Measurements from ENCODE around the gene WDFY4.

The WDFY4 gene

GRCh38 chr10:48813825-48814224 is 129.2 kb downstream of the WDFY4 start:
- no peak for DNase-seq (ENCODE audit: low read depth, low spot score)

- no peak for DNase-seq (ENCODE audit: low read depth, low spot score)
These were observed 130.3 kb downstream of the WDFY4 start for GRCh38 chr10:48814933-48815332.

- DNase-seq (ENCODE audit: low read depth, low spot score), result no peak
These were observed 132.5 kb downstream of the WDFY4 start for GRCh38 chr10:48817141-48817540.

GRCh38 chr10:48818081-48818480 is 133.4 kb downstream of the WDFY4 start:
- DNase-seq (ENCODE audit: low read depth, low spot score), result no peak

GRCh38 chr10:48818861-48819520 is 134.3 kb downstream of the WDFY4 start:
- DNase-seq (ENCODE audit: low read depth, low spot score), result no peak

- no peak for DNase-seq (ENCODE audit: low read depth, low spot score)
These were observed 135.1 kb downstream of the WDFY4 start for GRCh38 chr10:48819783-48820182.

GRCh38 chr10:48820231-48820630 is 135.6 kb downstream of the WDFY4 start:
- no peak for DNase-seq (ENCODE audit: low read depth, low spot score)

GRCh38 chr10:48820699-48821098 is 136.0 kb downstream of the WDFY4 start:
- DNase-seq (ENCODE audit: low read depth, low spot score), result no peak

GRCh38 chr10:48821111-48821510 is 136.4 kb downstream of the WDFY4 start:
- DNase-seq (ENCODE audit: low read depth, low spot score), result no peak

GRCh38 chr10:48821692-48822091 is 137.0 kb downstream of the WDFY4 start:
- DNase-seq (ENCODE audit: low read depth, low spot score), result no peak

- no peak for DNase-seq (ENCODE audit: low read depth, low spot score)
These were observed 149.0 kb downstream of the WDFY4 start for GRCh38 chr10:48833674-48834073.

GRCh38 chr10:48834189-48834965 is 149.7 kb downstream of the WDFY4 start:
- DNase-seq (ENCODE audit: low read depth, low spot score), result no peak

GRCh38 chr10:48835781-48836180 is 151.1 kb downstream of the WDFY4 start:
- no peak for DNase-seq (ENCODE audit: low read depth, low spot score)

GRCh38 chr10:48836605-48837004 is 151.9 kb downstream of the WDFY4 start:
- no peak for DNase-seq (ENCODE audit: low read depth, low spot score)

- no peak for DNase-seq (ENCODE audit: low read depth, low spot score)
These were observed 154.2 kb downstream of the WDFY4 start for GRCh38 chr10:48838834-48839233.

- no peak for DNase-seq (ENCODE audit: low read depth, low spot score)
These were observed 155.4 kb downstream of the WDFY4 start for GRCh38 chr10:48839809-48840679.

- no peak for DNase-seq (ENCODE audit: low read depth, low spot score)
These were observed 157.6 kb downstream of the WDFY4 start for GRCh38 chr10:48842231-48842630.

GRCh38 chr10:48843198-48843597 is 158.5 kb downstream of the WDFY4 start:
- DNase-seq (ENCODE audit: low read depth, low spot score), result no peak

- DNase-seq (ENCODE audit: low read depth, low spot score), result no peak
These were observed 159.9 kb downstream of the WDFY4 start for GRCh38 chr10:48844616-48845015.

GRCh38 chr10:48845512-48845911 is 160.8 kb downstream of the WDFY4 start:
- DNase-seq (ENCODE audit: low read depth, low spot score), result no peak

- no peak for DNase-seq (ENCODE audit: low read depth, low spot score)
These were observed 163.0 kb downstream of the WDFY4 start for GRCh38 chr10:48847691-48848090.

GRCh38 chr10:48856855-48857254 is 172.2 kb downstream of the WDFY4 start:
- no peak for DNase-seq (ENCODE audit: low read depth, low spot score)
